WERI-Rb-1 (cell line): ENCODE results near the gene CNTNAP2.

Experiments used
- DNase-seq: peaks from one replicate; pipeline ENCODE4 v3.0.0-alpha.2; 2020
- H3K27ac ChIP-seq: fragments of 250-450 bp; sonication (Bioruptor Pico); 2 replicates; pipeline ENCODE4 v1.5.1; 2020; ENCODE audit warnings: mild to moderate bottlenecking, moderate library complexity
- H3K27me3 ChIP-seq: fragments of 250-450 bp; sonication (Bioruptor Pico); 2 replicates; pipeline ENCODE4 v1.5.1; 2021; ENCODE audit warnings: mild to moderate bottlenecking, low read depth, moderate library complexity; ENCODE audit not compliant: insufficient read depth, severe bottlenecking
- H3K36me3 ChIP-seq: fragments of 250-450 bp; sonication (Bioruptor Pico); 2 replicates; pipeline ENCODE4 v1.5.1; 2020; ENCODE audit warnings: mild to moderate bottlenecking, moderate library complexity
- H3K4me3 ChIP-seq: 2 replicates; pipeline ENCODE4 v1.5.1; 2011; ENCODE audit warnings: low read depth, mild to moderate bottlenecking, control low read depth, low read length
- H3K9me3 ChIP-seq: fragments of 250-450 bp; sonication (Bioruptor Pico); 2 replicates; pipeline ENCODE4 v1.5.1; 2021; ENCODE audit warnings: mild to moderate bottlenecking, moderate library complexity; ENCODE audit not compliant: severe bottlenecking
- CTCF ChIP-seq: IDR thresholded peaks from 2 replicates; pipeline ENCODE4 v1.5.1; 2011; ENCODE audit warnings: low read depth, mild to moderate bottlenecking, control low read depth, inconsistent platforms, low read length

Gene CNTNAP2

DNA sequence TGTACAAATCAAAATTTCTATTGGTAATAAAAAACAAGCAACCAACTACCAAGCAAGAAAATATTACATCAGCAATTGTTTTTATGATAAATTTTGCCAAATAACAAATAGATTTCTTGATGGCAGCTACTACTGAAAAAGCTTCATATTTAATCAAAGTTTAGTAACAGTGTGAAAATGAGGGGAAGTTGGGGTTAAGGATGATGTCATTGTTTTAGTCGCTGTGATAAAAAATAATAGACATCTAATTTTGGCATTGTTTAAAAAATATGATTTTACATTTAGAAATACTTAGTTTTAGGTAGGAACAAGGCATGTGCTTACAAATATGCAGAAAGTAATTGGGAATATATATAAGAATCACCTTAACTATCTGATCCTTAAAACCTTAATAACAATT is 145.9 kb downstream of the CNTNAP2 start:
- no peak for TF ChIP-seq CTCF
- H3K9me3 ChIP-seq: no peaks in the 10 kb centered on the region
- H3K4me3 ChIP-seq: no peak overlapping the region
- H3K27me3 ChIP-seq: no peaks in the 10 kb centered on the region
- no peak for DNase-seq
- no peaks in the 10 kb centered on the region for H3K36me3 ChIP-seq
- no peak overlapping the region for H3K27ac ChIP-seq

DNA sequence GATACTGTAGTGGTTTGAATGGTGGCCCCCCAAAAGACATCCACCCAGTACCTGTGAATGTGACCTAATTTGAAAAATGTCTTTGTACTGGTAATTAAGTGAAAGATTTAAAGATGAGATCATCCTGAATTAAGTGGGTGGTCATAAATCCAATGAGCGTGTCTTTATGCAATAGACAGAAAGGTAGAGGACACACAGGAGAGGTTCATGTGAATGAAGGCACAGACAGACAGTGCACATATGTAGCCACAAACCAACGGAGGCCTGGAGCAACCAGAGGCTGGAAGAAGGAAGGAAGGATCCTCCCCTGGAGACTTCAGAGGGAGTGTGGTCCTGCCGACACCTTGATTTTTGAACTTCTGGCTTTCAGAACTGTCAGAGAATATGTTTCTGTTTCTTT is 160.3 kb downstream of the CNTNAP2 start:
- Histone ChIP-seq H3K4me3 (no peak overlapping the region), H3K27me3 (no peaks in the 10 kb centered on the region), H3K36me3 (no peaks in the 10 kb centered on the region), H3K27ac (no peak overlapping the region), H3K9me3 (no peaks in the 10 kb centered on the region)
- TF ChIP-seq CTCF: no peak
- DNase-seq: no peak

DNA sequence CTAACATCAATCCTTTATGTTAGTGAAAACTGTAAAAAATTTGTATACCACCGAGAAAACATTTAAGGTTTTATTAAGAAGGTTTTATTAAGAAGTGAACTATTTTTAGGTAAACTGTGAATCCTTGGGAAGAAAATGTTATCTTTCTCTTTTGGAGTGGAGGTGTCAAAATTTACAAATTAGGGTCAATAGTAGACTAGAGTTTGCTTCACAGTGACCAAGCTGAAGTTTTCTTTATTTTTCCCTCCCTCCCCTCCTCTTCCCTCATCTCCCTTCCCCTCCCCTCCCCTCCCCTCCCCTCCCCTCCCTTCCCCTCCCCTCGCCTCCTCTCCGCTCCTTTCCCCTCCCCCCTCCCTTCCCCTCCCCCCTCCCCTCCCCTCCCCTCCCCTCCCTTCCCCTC is 168.8 kb downstream of the CNTNAP2 start:
- no peak for TF ChIP-seq CTCF
- no peak overlapping the region for H3K4me3 ChIP-seq
- H3K36me3 ChIP-seq: no peaks in the 10 kb centered on the region
- DNase-seq: no peak
- no peaks in the 10 kb centered on the region for H3K27me3 ChIP-seq
- no peak overlapping the region for H3K27ac ChIP-seq
- H3K9me3 ChIP-seq: no peaks in the 10 kb centered on the region

GRCh38 chr7:146290746-146291145 is 174.1 kb downstream of the CNTNAP2 start:
- no peak overlapping the region for H3K4me3 ChIP-seq
- no peak for TF ChIP-seq CTCF
- H3K36me3 ChIP-seq: no peaks in the 10 kb centered on the region
- H3K27me3 ChIP-seq: no peaks in the 10 kb centered on the region
- H3K27ac ChIP-seq: no peak overlapping the region
- H3K9me3 ChIP-seq: no peaks in the 10 kb centered on the region
- DNase-seq: no peak

- Histone ChIP-seq H3K27me3 (no peaks in the 10 kb centered on the region), H3K36me3 (no peaks in the 10 kb centered on the region), H3K4me3 (no peak overlapping the region), H3K9me3 (no peaks in the 10 kb centered on the region), H3K27ac (no peak overlapping the region)
- no peak for TF ChIP-seq CTCF
- no peak for DNase-seq
These were observed 175.3 kb downstream of the CNTNAP2 start for GRCh38 chr7:146291900-146292299.

- H3K36me3 ChIP-seq: no peaks in the 10 kb centered on the region
- DNase-seq: no peak
- no peak for TF ChIP-seq CTCF
- no peak overlapping the region for H3K27ac ChIP-seq
- H3K9me3 ChIP-seq: no peaks in the 10 kb centered on the region
- H3K4me3 ChIP-seq: no peak overlapping the region
- no peaks in the 10 kb centered on the region for H3K27me3 ChIP-seq
These were observed 179.4 kb downstream of the CNTNAP2 start for GRCh38 chr7:146296028-146296427.
